WI38 (cell line): ENCODE measurements around the gene MAML3.

Experiments
- H3K4me3 ChIP-seq: 2 replicates; pipeline ENCODE4 v1.5.1; 2011; ENCODE audit warnings: low read depth, mild to moderate bottlenecking, control low read depth, low read length
- TF ChIP-seq, protein P1 (sequence below): IDR thresholded peaks from 2 replicates; pipeline ENCODE4 v1.5.1; 2012; ENCODE audit warnings: low read depth, mild to moderate bottlenecking, control low read depth, low read length

Gene MAML3

DNA sequence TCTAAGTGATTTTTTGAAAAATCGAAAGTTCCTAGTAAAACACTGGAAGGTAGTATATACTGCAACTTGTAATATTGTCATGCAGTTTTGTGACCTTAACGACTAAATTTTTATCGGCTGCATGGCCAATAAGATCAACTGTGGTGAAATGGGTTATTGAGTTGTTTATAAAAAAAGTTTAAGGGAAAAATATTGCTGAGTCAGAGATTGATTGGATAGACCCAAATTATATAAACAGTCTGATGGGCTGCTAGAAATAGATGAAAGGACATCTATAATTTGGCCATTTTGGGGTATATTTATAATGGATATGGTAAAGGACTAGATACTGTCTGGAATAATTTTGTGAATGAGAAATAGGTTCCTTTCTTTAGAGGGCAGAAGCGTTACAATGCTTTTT lies 432.2 kb downstream of the MAML3 start:
- no peak overlapping the region for H3K4me3 ChIP-seq
- TF ChIP-seq, protein P1, sequence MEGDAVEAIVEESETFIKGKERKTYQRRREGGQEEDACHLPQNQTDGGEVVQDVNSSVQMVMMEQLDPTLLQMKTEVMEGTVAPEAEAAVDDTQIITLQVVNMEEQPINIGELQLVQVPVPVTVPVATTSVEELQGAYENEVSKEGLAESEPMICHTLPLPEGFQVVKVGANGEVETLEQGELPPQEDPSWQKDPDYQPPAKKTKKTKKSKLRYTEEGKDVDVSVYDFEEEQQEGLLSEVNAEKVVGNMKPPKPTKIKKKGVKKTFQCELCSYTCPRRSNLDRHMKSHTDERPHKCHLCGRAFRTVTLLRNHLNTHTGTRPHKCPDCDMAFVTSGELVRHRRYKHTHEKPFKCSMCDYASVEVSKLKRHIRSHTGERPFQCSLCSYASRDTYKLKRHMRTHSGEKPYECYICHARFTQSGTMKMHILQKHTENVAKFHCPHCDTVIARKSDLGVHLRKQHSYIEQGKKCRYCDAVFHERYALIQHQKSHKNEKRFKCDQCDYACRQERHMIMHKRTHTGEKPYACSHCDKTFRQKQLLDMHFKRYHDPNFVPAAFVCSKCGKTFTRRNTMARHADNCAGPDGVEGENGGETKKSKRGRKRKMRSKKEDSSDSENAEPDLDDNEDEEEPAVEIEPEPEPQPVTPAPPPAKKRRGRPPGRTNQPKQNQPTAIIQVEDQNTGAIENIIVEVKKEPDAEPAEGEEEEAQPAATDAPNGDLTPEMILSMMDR: no peak

DNA sequence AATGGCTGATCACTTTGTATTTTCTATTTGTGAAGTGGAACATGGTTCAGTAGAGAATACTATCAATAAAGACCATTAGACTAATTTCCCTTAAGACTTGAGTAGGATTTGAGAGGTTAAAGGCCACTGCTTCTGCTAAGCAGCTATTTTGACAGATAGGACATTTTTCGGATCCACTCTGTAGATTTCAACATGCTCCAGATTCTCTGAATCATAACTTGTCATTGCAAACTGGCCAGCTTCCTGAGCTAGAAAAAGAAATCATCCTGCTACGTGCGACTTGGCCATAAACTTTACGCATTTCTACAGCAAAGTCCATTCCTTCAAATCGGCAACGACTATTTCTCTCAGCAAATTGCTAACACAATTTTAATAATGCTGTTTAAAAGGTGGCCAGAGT lies 433.2 kb downstream of the MAML3 start:
- TF ChIP-seq, protein P1: no peak
- H3K4me3 ChIP-seq: no peak overlapping the region

DNA sequence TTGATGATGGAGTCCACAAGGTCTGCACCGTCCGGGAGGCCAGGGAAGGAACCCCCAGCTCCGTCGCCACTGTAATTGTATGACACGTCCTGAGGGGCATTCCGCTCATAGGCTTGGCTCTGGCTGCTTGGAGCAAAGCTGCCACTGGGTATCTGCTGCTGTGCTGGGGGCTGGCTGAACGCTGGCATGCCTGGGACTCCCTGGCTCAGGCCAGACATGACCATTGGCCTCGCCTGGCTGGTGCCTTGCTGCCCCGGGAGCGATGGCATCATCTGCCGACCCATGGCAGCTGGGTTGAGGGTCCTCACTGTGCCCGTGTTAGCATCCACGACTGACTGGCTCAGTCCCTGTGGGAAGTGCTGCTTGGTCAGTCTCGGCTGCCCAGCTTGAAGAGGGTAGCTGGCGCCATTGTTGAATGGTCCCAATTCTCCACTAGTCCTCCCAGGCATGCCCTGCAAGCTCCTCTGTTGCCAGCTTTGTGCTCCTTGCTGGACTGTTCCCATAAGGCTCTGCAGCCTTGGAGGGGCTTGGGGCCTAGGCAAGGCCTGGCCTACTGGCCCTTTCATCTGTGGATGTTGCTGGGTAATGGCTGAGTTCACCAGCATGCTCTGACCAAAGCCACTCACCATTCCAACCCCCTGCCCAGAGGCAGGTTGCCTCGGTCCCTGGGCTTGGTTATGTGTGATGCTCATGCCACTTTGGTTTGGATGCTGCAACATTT lies 434.4 kb downstream of the MAML3 start:
- H3K4me3 ChIP-seq: no peak overlapping the region

GRCh38 chr4:139718833-139719232 lies 435.2 kb downstream of the MAML3 start:
- TF ChIP-seq, protein P1: no peak
- no peak overlapping the region for H3K4me3 ChIP-seq

More for the DNA sequence above, 434.4 kb downstream of the MAML3 start:
- TF ChIP-seq, protein P1: no peak

GRCh38 chr4:139718358-139718757 lies 435.6 kb downstream of the MAML3 start:
- TF ChIP-seq, protein P1: no peak
- H3K4me3 ChIP-seq: no peak overlapping the region

- TF ChIP-seq, protein P1: no peak
- H3K4me3 ChIP-seq: no peak overlapping the region
Measured at GRCh38 chr4:139715746-139716391, 438.1 kb downstream of the MAML3 start.

- TF ChIP-seq, protein P1: no peak
- H3K4me3 ChIP-seq: no peak overlapping the region
Measured at GRCh38 chr4:139712882-139713281, 441.1 kb downstream of the MAML3 start.
